Endometrial microvascular endothelial cells (primary cell): Measurements from ENCODE around the gene MARCHF3. TPM values are rescaled to one million over a fixed set of nuclear protein-coding genes. Genes with fewer than 3 reads are reported as not detected.
"Not testable (repeated sequence)": the region's sequence is repeated elsewhere in the genome, so short reads cannot be mapped to it uniquely, and the experiment has no call there.

Experiments used
- in situ Hi-C: cut with HindIII; loops from 2 replicates; pipeline ENCODE4 v1.10.0; 2017; ENCODE audit warnings: low sequenced_read_pairs, low pct_unique_long_range_greater_than_20kb; ENCODE audit errors: inconsistent ontology term
- total RNA-seq: library from RNA; depleted of rRNA; stranded (reverse); fragments of >200 nt; gene quantifications from one replicate; pipeline ENCODE4 v1.2.3, GENCODE V29; 2015; ENCODE audit errors: inconsistent ontology term

MARCHF3 gene
- total RNA-seq, 1 donor from 2014 or later, result 26.5 TPM

GRCh38 chr5:126868338-126869004, 161.9 kb downstream of the MARCHF3 start:
- in situ Hi-C loops, result no loop called here

DNA sequence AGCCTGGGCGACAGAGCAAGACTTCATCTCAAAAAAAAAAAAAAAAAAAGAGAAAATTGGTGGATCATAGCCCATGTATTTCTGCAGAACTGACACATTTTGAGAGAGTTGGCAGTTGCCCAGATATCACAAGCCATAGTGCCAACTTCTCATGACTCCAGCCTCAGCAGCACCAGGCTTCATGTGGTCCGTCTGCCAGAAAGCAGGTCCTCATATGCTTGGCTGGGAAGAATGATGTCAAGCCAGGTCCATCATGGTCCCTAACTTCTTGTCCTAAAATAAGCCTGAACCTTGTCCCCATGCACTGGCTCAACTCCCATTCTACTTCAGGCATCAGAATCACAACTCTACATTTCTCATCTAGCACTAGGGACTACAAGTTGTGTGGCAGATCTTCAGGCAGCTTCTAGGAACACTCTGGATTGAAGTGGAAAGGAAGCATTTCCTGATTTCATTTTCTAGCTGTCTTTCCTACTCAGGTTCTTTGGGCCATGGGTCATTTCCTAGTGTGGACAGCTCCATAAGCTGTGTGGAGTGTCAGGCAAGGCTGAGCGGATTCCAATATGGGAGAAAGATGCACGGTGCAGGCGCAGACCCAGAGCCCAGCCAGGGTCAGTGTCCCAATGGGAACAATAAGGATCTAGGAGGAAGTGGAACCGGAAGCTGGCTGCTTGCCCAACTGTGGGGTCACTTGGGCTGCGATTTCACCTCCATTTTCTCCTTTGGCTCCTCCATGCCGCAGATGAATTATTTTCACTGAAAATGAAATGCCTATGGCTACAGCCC, 163.3 kb downstream of the MARCHF3 start:
- in situ Hi-C loops, result no loop called here

GRCh38 chr5:126865299-126865698, 165.1 kb downstream of the MARCHF3 start:
- in situ Hi-C loops, result no loop called here

DNA sequence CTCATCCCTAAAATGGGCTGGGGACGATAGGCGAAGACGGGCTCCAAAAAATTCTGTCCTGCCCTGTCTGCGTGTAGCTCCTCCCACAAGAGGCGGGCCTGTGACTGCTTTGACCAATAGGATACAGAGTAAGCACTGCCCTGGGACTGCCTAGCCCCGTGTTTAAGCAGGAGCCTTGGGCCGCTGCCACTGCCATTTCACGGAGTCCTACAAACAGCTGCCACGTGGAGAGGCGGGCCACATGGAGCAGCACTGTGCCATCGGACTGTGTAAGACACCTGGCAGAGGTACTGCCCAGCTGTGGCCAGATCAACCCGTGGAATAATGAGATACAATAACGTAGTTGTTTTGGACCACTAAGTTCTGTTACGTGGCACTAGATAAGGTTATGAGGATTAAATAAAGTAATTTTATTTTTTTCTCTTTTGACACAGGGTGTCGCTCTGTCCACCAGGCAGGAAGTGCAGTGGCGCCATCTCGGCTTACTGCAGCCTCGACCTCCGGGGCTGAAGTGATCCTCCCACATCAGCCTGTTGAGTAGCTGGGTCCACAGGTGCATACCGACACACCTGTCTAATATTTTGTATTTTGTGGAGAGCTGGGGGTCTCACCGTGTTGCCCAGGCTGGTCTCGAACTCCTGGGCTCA, 166.2 kb downstream of the MARCHF3 start:
- in situ Hi-C loops, result no loop called here

GRCh38 chr5:126863402-126863801, 167.0 kb downstream of the MARCHF3 start:
- in situ Hi-C loops, result no loop called here

DNA sequence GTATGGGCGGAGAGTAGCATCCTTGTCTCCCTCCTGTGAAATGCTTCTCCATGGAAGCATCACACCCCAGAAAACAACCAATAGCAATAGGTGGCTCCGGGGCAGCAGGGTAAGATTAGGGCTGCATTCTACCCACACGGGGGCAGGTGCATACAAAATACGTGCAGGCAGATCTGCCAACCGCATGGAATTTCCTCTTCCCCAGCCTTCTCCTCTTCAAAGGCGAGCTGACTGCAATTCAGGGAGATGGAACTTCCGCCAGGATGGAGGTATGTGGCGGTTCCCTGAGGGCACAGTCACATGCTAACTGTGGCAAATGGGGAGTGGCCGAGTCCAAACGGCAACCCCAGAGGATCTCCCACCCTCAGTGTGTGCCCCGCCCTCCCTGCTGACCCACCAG, 171.9 kb downstream of the MARCHF3 start:
- in situ Hi-C loops, result no loop called here

DNA sequence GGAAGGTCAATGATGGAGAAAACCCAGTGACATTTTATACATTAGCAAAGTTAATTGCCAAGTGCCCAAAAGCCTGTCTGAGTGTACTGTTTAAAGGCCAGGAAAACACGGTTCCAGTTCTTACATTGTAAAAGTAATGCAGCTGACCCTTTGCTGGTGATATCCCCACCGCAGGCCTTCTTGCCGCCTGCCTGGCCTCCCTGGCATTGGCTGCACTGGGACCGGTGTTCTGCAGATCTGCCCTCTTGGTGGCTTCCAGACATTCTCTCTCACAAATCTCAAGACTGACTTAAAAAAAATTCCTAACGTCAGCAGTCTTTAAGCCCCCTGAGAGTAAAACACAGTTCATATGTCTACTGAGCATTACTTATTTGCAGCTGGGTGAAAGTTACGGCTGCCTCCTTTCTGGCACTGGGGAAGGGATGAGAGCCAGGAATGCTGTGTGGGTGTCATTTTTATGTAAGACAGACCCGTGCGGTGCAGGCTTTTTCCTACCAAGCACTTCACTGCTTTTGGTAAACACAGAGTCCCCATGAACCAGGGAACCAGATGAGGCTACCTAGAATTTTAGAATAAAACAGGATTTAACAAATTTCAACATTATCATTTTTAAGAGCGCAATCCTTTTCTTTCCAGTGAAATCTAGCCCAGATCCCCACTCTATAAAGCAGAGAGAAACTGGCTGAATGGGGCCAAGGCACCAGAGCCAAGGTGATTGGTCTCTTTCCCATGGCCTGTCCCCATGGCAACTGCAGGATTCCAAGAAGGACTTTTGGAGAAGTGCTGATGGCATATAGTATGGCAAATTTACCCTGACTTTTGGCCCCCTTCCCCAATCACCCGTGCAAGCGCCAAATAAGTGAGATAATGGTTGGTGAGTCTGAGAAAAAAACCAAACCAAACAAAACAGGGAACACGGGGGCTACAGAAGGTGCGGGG, 172.6 kb downstream of the MARCHF3 start:
- in situ Hi-C loops, result no loop called here

DNA sequence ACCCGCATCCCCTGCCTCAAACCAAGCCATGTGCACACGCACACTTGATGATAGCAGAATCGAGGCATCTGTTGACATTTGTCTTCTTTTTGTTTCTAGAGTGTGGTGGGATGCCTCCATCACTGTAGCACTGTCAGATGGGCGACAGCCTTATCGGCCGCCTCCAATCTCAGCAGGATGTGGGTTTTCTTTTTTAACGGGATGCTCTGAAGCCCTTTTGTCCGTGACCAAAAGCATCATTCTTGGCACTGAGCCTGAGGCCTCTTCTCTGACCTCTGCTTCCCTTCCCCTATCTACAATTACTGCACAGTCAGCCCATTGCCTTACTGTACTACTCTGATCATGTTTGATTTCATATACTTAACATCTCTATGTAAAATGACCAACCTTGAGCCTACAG, 175.1 kb downstream of the MARCHF3 start:
- in situ Hi-C loops, result no loop called here

DNA sequence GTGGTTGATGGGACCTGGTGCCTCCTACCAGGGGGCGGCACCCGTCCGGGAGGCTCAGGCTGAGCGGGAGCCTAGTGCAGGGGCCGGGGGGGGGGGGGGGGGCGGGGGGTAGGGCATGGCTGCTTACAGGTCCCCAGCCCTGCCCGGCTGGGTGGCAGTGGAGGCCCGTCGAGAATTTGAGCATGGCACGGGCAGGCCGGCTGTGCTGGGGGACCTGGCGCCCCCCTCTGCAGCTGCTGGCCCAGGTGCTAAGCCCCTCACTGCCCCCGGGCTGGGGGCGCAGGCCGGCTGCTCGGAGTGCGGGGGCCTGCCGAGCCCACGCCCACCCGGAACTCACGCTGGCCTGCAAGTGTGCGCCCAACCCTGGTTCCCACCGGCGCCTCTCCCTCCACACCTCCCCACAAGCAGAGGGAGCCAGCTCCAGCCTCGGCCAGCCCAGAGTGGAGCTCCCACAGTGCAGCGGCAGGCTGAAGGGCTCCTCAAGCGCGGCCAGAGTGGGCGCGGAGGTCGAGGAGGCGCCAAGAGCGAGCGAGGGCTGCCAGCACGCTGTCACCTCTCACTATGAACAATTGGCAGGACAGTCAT, 175.7 kb downstream of the MARCHF3 start:
- in situ Hi-C loops, result no loop called here

DNA sequence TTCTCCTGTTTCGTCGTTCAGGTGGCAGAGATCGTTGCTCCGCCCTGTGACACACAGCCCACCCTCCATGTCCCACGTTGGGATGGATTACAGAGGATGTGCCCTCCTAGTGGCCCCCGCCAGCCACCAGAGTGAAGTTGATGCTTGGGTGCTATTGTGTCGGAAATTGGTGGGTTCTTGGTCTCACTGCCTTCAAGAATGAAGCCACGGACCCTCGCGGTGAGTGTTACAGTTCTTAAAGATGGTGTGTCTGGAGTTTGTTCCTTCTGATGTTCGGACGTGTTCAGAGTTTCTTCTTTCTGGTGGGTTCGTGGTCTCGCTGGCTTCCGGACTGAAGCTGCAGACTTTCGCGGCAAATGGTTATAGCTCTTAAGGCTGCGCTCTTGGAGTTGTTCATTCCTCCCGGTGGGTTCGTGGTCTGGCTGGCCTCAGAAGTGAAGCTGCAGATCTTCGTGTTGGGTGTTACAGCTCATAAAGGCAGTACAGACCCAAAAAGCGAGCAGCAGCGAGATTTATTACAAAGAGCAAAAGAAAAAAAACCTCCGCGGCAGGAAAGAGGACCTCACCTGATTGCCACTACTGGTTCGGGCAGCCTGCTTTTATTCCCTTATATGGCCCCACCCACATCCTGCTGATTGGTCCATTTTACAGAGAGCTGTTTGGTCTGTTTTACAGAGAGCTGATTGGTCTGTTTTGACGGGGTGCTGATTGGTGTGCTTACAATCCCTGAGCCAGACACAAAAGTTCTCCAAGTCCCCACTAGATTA, 176.6 kb downstream of the MARCHF3 start:
- in situ Hi-C loops, result not testable (repeated sequence)

DNA sequence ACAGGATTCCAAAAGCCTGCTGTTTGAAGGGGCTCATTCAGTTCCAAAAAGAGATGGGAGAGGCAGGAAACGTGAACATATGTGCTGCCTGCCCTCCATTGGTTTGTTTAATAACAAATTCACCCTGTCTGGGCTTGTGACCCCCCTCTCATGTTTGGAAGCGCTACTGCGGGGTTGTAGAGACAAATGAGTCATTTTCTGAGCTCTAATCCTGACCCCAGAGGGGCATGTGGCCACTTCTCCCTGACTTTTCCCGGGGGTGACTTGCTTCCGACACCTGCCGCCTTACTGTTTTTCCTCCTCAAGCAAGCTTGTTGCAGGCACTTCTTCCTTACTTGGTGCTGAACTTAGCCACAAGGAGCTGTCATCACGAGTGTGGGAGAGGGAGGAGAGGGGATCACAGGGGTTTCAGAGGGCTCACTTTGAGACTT, 177.5 kb downstream of the MARCHF3 start:
- in situ Hi-C loops, result no loop called here

DNA sequence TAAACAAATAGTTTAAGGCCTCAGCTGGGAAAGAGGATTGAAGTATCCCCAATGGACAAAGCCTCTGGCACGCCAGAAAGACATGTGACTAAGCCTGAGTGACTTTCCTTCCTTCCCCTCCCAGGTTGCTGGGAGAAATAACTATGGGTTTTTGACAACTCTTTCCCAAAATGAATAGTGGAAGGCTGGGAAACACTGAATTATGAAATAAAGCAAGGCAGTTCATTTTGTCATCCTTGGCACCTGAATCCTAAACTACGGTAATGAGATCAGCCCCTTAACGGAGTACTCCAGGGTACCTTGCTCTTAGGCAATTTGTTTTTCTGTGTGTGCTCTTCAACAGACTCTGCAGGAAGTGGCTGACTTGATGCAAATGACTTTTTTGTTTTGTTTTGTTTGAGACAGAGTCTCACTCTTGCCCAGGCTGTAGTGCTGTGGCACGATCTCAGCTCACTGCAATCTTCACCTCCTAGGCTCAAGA, 178.2 kb downstream of the MARCHF3 start:
- in situ Hi-C loops, result no loop called here

GRCh38 chr5:126851501-126852011, 178.8 kb downstream of the MARCHF3 start:
- in situ Hi-C loops, result no loop called here

- in situ Hi-C loops, result loop anchor here (25.0 kb wide), 1 partner anchor 463 kb away; no protein-coding TSS in a partner anchor
Observed at GRCh38 chr5:126849101-126849678, 181.2 kb downstream of the MARCHF3 start.

DNA sequence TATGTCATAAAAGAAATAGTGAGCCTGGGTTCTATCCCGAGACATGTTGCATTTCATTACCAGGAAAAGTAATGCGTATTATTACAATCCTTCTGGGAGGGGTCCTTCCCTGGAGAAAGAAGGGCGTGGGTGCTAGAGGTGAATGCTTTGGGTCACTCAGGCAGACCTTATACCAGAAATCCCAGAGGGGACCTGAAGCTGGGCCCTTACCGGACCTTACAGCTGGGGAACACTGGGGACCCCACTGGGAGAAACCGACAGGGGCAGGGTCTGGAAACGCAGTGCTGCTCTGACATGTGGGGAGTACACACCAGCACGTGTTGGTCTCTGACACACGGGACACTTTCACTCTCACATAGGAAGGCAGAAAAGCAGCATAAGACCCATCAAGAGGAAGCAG, 182.1 kb downstream of the MARCHF3 start:
- in situ Hi-C loops, result loop anchor here (25.0 kb wide), 1 partner anchor 464 kb away; no protein-coding TSS in a partner anchor

- in situ Hi-C loops, result loop anchor here (25.0 kb wide), 1 partner anchor 464 kb away; no protein-coding TSS in a partner anchor
Observed at GRCh38 chr5:126847826-126848251, 182.5 kb downstream of the MARCHF3 start.

GRCh38 chr5:126847456-126847820, 182.9 kb downstream of the MARCHF3 start:
- in situ Hi-C loops, result loop anchor here (25.0 kb wide), 1 partner anchor 465 kb away; no protein-coding TSS in a partner anchor
